HEK293 (cell line): ENCODE measurements around the gene DUSP22.

ENCODE experiments used
- CTCF ChIA-PET: fragments of 350-600 bp; formaldehyde crosslinking; extraction: SDS; loops from one replicate; lab custom pipeline; 2021; ENCODE audit warnings: antibody characterized with exemption; lab: Yijun Ruan, JAX
- POLR2A ChIA-PET: fragments of 300-600 bp; formaldehyde crosslinking; extraction: SDS; loops from one replicate; lab custom pipeline; 2020; ENCODE audit warnings: antibody characterized with exemption, inconsistent platforms; lab: Yijun Ruan, JAX
- H3K27ac ChIP-seq: fragments of 200-500 bp; sonication (Bioruptor generic); 2 replicates; pipeline ENCODE4 v1.5.1; 2014; ENCODE audit warnings: low read depth, low read length, control low read depth, inconsistent platforms; ENCODE audit errors: extremely low read depth
- H3K36me3 ChIP-seq, 2 experiments: fragments of 200-500 bp in 1 of 2; sonication (Bioruptor generic) in 1 of 2; 1 replicate in 1 of 2; 2 replicates in 1 of 2; pipeline ENCODE4 v1.5.1; 2014 to 2017; ENCODE audit warnings: inconsistent platforms in 2 of 2, low read length in 2 of 2; ENCODE audit not compliant: control insufficient read depth in 2 of 2, insufficient read depth in 1 of 2
- H3K4me1 ChIP-seq: fragments of 200-500 bp; sonication (Bioruptor generic); 2 replicates; pipeline ENCODE4 v1.5.1; 2014; ENCODE audit warnings: mild to moderate bottlenecking, low read length, inconsistent platforms; ENCODE audit not compliant: control insufficient read depth, insufficient read depth
- H3K4me3 ChIP-seq: 2 replicates; pipeline ENCODE4 v1.5.1; 2011; ENCODE audit warnings: low read depth, mild to moderate bottlenecking, control low read depth, low read length, moderate library complexity
- H3K9me3 ChIP-seq: fragments of 200-500 bp; sonication (Bioruptor generic); 2 replicates; pipeline ENCODE4 v1.5.1; 2014; ENCODE audit warnings: low read depth, low read length, inconsistent platforms; ENCODE audit not compliant: control insufficient read depth, insufficient read depth
- GLI2 ChIP-seq: fragments of 450-650 bp; formaldehyde crosslinking; IDR thresholded peaks from 2 replicates; pipeline ENCODE4; 2017; ENCODE audit warnings: missing biosample characterization, missing genetic modification characterization, low read depth, borderline replicate concordance
- GLI4 ChIP-seq: fragments of 450-650 bp; formaldehyde crosslinking; IDR thresholded peaks from 2 replicates; pipeline ENCODE4 v1.5.1; 2016; ENCODE audit warnings: missing biosample characterization, missing genetic modification characterization
- HOXD13 ChIP-seq: sonication (generic); formaldehyde crosslinking; IDR thresholded peaks from 2 replicates; pipeline ENCODE4 v1.8.0; 2022; ENCODE audit warnings: missing genetic modification reagents, borderline replicate concordance
- PATZ1 ChIP-seq: fragments of 450-650 bp; formaldehyde crosslinking; IDR thresholded peaks from 2 replicates; pipeline ENCODE4 v1.5.1; 2016; ENCODE audit warnings: missing biosample characterization, missing genetic modification characterization
- ZBTB20 ChIP-seq: fragments of 450-650 bp; formaldehyde crosslinking; IDR thresholded peaks from 2 replicates; pipeline ENCODE4 v1.5.1; 2016; ENCODE audit warnings: missing biosample characterization, missing genetic modification characterization
- ZNF148 ChIP-seq: fragments of 450-650 bp; formaldehyde crosslinking; IDR thresholded peaks from 2 replicates; pipeline ENCODE4 v1.5.0; 2017; ENCODE audit warnings: missing biosample characterization, missing genetic modification characterization, borderline replicate concordance
- ZNF280D ChIP-seq: fragments of 450-650 bp; formaldehyde crosslinking; IDR thresholded peaks from 2 replicates; pipeline ENCODE4 v1.5.1; 2016; ENCODE audit warnings: missing biosample characterization, missing genetic modification characterization
- ZNF544 ChIP-seq: fragments of 450-650 bp; formaldehyde crosslinking; IDR thresholded peaks from 2 replicates; pipeline ENCODE4 v1.5.0; 2017; ENCODE audit warnings: missing biosample characterization, missing genetic modification characterization
- ZNF664 ChIP-seq: fragments of 450-650 bp; formaldehyde crosslinking; IDR thresholded peaks from 2 replicates; pipeline ENCODE4 v1.5.1; 2016; ENCODE audit warnings: missing biosample characterization, missing genetic modification characterization
- ZNF701 ChIP-seq: fragments of 450-650 bp; formaldehyde crosslinking; IDR thresholded peaks from 2 replicates; pipeline ENCODE4 v1.5.1; 2016; ENCODE audit warnings: missing biosample characterization, missing genetic modification characterization

The DUSP22 gene

GRCh38 chr6:393391-394221 is 101.3 kb downstream of the DUSP22 start:
- CTCF ChIA-PET: interaction anchor here (0.6 to 1.4 kb wide), 4 partner anchors 9 to 327 kb away, joined by 3 to 9 read pairs (median 3); no protein-coding TSS in a partner anchor
- Histone ChIP-seq H3K36me3 (no peaks in the 10 kb centered on the region), H3K4me1 (no peaks in the 10 kb centered on the region; the same call in 1 of the 2 replicates), H3K4me3 (no peak overlapping the region), H3K9me3 (no peaks in the 10 kb centered on the region), H3K27ac (no peak overlapping the region)
- POLR2A ChIA-PET: no interaction called here
- no peak for TF ChIP-seq ZNF701 (tag by site-specific recombination)

- no peaks in the 10 kb centered on the region; the same call in 1 of the 2 replicates for H3K4me1 ChIP-seq
- ChIA-PET CTCF (interaction anchor here (0.6 to 1.5 kb wide), 6 partner anchors 10 to 204 kb away, joined by 3 to 9 read pairs (median 3); no protein-coding TSS in a partner anchor), POLR2A (no interaction called here)
- H3K27ac ChIP-seq: no peak overlapping the region
- H3K9me3 ChIP-seq: no peaks in the 10 kb centered on the region
- H3K4me3 ChIP-seq: no peak overlapping the region
- TF ChIP-seq ZNF148 (no peak), ZNF544 (no peak), PATZ1 (tag by site-specific recombination) (no peak), HOXD13 (CRISPR knock-in tag) (no peak), GLI2 (tag by site-specific recombination) (no peak), ZNF664 (tag by site-specific recombination) (no peak), ZNF280D (tag by site-specific recombination) (no peak)
- no peaks in the 10 kb centered on the region for H3K36me3 ChIP-seq
These were observed 102.5 kb downstream of the DUSP22 start for GRCh38 chr6:394641-395289.

GRCh38 chr6:395432-396125 is 103.3 kb downstream of the DUSP22 start:
- Histone ChIP-seq H3K27ac (no peak overlapping the region), H3K4me3 (no peak overlapping the region), H3K36me3 (no peaks in the 10 kb centered on the region), H3K9me3 (no peaks in the 10 kb centered on the region), H3K4me1 (no peaks in the 10 kb centered on the region; the same call in 1 of the 2 replicates)
- TF ChIP-seq GLI4 (tag by site-specific recombination) (no peak), ZBTB20 (tag by site-specific recombination) (peak; percentile 59; the same call in 1 of the 2 replicates)
- ChIA-PET CTCF (interaction anchor here (0.6 to 1.5 kb wide), 2 partner anchors 12 to 18 kb away, joined by 3 read pairs; no protein-coding TSS in a partner anchor), POLR2A (no interaction called here)
